GM12874 (cell line): ENCODE results near the gene LTK.
A peak's percentile ranks its signal among the peaks of the same experiment; 100 is the strongest.

Experiments used
- CTCF ChIP-seq: IDR thresholded peaks from 2 replicates; pipeline ENCODE4 v1.5.1; 2011; ENCODE audit warnings: low read depth, mild to moderate bottlenecking, control low read depth, low read length, moderate library complexity; ENCODE audit not compliant: insufficient read depth

LTK gene

GRCh38 chr15:41465822-41466421 is 47.7 kb downstream of the LTK start:
- peak; percentile 92 for TF ChIP-seq CTCF

GRCh38 chr15:41464889-41465580 is 48.6 kb downstream of the LTK start:
- no peak for TF ChIP-seq CTCF

GRCh38 chr15:41462084-41462795 is 51.4 kb downstream of the LTK start:
- no peak for TF ChIP-seq CTCF
